SK-N-SH treated with all-trans-retinoic acid at 6 μM for 48 hours (cell line): ENCODE data around the gene ARF1.

Experiments
- ATAC-seq: fragments of 200-7000 bp; cut with Tn5 transposase; 3 replicates; pipeline ENCODE4 v1.9.1; 2020; ENCODE audit warnings: mild to moderate bottlenecking, moderate library complexity
- ARNTL ChIP-seq: fragments of 450-650 bp; formaldehyde crosslinking; IDR thresholded peaks from 2 replicates; pipeline ENCODE4 v1.5.0; 2020; ENCODE audit warnings: low read depth, mild to moderate bottlenecking, moderate library complexity, borderline replicate concordance
- BACH2 ChIP-seq: fragments of 250-450 bp; sonication (Bioruptor Pico); IDR thresholded peaks from 2 replicates; pipeline ENCODE4 v1.9.0; 2021; ENCODE audit warnings: mild to moderate bottlenecking, borderline replicate concordance
- CREB5 ChIP-seq: fragments of 250-450 bp; sonication (Bioruptor Pico); IDR thresholded peaks from 2 replicates; pipeline ENCODE4 v1.5.1; 2020; ENCODE audit warnings: low read depth, mild to moderate bottlenecking, moderate library complexity
- CSDC2 ChIP-seq: fragments of 250-450 bp; sonication (Bioruptor Pico); IDR thresholded peaks from 2 replicates; pipeline ENCODE4 v1.5.0; 2020; ENCODE audit warnings: mild to moderate bottlenecking, moderate library complexity
- CSRNP3 ChIP-seq: fragments of 250-450 bp; sonication (Bioruptor Pico); IDR thresholded peaks from 2 replicates; pipeline ENCODE4 v1.5.1; 2021; ENCODE audit warnings: mild to moderate bottlenecking, moderate library complexity
- ESRRG ChIP-seq: fragments of 250-450 bp; sonication (Bioruptor Pico); IDR thresholded peaks from 2 replicates; pipeline ENCODE4 v1.6.1; 2021; ENCODE audit warnings: mild to moderate bottlenecking
- ISL1 ChIP-seq: fragments of 250-450 bp; sonication (Bioruptor Pico); IDR thresholded peaks from 2 replicates; pipeline ENCODE4 v2.1.2; 2022; ENCODE audit warnings: mild to moderate bottlenecking, moderate library complexity
- OSR1 ChIP-seq: fragments of 250-450 bp; sonication (Bioruptor Pico); IDR thresholded peaks from 2 replicates; pipeline ENCODE4 v1.8.0; 2022; ENCODE audit warnings: moderate library complexity, mild to moderate bottlenecking, inconsistent platforms
- PPARA ChIP-seq: fragments of 250-450 bp; sonication (Bioruptor Pico); IDR thresholded peaks from 2 replicates; pipeline ENCODE4 v1.5.0; 2020; ENCODE audit warnings: mild to moderate bottlenecking, borderline replicate concordance
- SNAI2 ChIP-seq: fragments of 250-450 bp; sonication (Bioruptor Pico); IDR thresholded peaks from 2 replicates; pipeline ENCODE4 v1.5.0; 2020; ENCODE audit warnings: mild to moderate bottlenecking, moderate library complexity
- TCF4 ChIP-seq: fragments of 250-450 bp; sonication (Bioruptor Pico); IDR thresholded peaks from 2 replicates; pipeline ENCODE4 v1.8.0; 2021; ENCODE audit warnings: mild to moderate bottlenecking, moderate library complexity, borderline replicate concordance
- TOX ChIP-seq: fragments of 250-450 bp; sonication (Bioruptor Pico); IDR thresholded peaks from 2 replicates; pipeline ENCODE4 v1.8.0; 2021; ENCODE audit warnings: mild to moderate bottlenecking, moderate library complexity, borderline replicate concordance
- ZFP3 ChIP-seq: fragments of 250-450 bp; sonication (Bioruptor Pico); IDR thresholded peaks from 2 replicates; pipeline ENCODE4 v1.5.0; 2020; ENCODE audit warnings: mild to moderate bottlenecking, moderate library complexity
- ZFP30 ChIP-seq: fragments of 450-650 bp; formaldehyde crosslinking; IDR thresholded peaks from 2 replicates; pipeline ENCODE4 v1.5.0; 2022; ENCODE audit warnings: mild to moderate bottlenecking, moderate library complexity
- ZNF565 ChIP-seq: fragments of 450-650 bp; formaldehyde crosslinking; conservative IDR thresholded peaks from 2 replicates; pipeline ENCODE4 v1.5.0; 2020; ENCODE audit warnings: low read depth, mild to moderate bottlenecking, moderate library complexity
- ZNF70 ChIP-seq: fragments of 450-650 bp; formaldehyde crosslinking; IDR thresholded peaks from 2 replicates; pipeline ENCODE4 v1.5.0; 2020; ENCODE audit warnings: mild to moderate bottlenecking, moderate library complexity
- ZNF8 ChIP-seq: fragments of 450-650 bp; formaldehyde crosslinking; IDR thresholded peaks from 2 replicates; pipeline ENCODE4 v1.5.0; 2020; ENCODE audit warnings: mild to moderate bottlenecking, moderate library complexity
- TF ChIP-seq, protein P1 (sequence below): fragments of 250-450 bp; sonication (Bioruptor Pico); IDR thresholded peaks from 2 replicates; pipeline ENCODE4 v1.8.0; 2020; ENCODE audit warnings: mild to moderate bottlenecking, moderate library complexity, borderline replicate concordance
- TF ChIP-seq, protein P2 (sequence below): fragments of 250-450 bp; sonication (Bioruptor Pico); IDR thresholded peaks from 2 replicates; pipeline ENCODE4 v1.5.0; 2020; ENCODE audit warnings: mild to moderate bottlenecking, moderate library complexity
- TF ChIP-seq, protein P3 (sequence below): fragments of 250-450 bp; sonication (Bioruptor Pico); IDR thresholded peaks from 2 replicates; pipeline ENCODE4 v1.8.0; 2021; ENCODE audit warnings: low read depth, mild to moderate bottlenecking, moderate library complexity, borderline replicate concordance

ARF1 gene

GRCh38 chr1:228073061-228073856 is 9.2 kb upstream of the ARF1 start:
- no peak for TF ChIP-seq ZFP30
- TF ChIP-seq CREB5 (CRISPR knock-in tag), result no peak
- TF ChIP-seq, protein P1, sequence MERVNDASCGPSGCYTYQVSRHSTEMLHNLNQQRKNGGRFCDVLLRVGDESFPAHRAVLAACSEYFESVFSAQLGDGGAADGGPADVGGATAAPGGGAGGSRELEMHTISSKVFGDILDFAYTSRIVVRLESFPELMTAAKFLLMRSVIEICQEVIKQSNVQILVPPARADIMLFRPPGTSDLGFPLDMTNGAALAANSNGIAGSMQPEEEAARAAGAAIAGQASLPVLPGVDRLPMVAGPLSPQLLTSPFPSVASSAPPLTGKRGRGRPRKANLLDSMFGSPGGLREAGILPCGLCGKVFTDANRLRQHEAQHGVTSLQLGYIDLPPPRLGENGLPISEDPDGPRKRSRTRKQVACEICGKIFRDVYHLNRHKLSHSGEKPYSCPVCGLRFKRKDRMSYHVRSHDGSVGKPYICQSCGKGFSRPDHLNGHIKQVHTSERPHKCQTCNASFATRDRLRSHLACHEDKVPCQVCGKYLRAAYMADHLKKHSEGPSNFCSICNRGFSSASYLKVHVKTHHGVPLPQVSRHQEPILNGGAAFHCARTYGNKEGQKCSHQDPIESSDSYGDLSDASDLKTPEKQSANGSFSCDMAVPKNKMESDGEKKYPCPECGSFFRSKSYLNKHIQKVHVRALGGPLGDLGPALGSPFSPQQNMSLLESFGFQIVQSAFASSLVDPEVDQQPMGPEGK (CRISPR knock-in tag), result no peak
- TF ChIP-seq, protein P2, sequence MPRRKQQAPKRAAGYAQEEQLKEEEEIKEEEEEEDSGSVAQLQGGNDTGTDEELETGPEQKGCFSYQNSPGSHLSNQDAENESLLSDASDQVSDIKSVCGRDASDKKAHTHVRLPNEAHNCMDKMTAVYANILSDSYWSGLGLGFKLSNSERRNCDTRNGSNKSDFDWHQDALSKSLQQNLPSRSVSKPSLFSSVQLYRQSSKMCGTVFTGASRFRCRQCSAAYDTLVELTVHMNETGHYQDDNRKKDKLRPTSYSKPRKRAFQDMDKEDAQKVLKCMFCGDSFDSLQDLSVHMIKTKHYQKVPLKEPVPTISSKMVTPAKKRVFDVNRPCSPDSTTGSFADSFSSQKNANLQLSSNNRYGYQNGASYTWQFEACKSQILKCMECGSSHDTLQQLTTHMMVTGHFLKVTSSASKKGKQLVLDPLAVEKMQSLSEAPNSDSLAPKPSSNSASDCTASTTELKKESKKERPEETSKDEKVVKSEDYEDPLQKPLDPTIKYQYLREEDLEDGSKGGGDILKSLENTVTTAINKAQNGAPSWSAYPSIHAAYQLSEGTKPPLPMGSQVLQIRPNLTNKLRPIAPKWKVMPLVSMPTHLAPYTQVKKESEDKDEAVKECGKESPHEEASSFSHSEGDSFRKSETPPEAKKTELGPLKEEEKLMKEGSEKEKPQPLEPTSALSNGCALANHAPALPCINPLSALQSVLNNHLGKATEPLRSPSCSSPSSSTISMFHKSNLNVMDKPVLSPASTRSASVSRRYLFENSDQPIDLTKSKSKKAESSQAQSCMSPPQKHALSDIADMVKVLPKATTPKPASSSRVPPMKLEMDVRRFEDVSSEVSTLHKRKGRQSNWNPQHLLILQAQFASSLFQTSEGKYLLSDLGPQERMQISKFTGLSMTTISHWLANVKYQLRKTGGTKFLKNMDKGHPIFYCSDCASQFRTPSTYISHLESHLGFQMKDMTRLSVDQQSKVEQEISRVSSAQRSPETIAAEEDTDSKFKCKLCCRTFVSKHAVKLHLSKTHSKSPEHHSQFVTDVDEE, result no peak
- no peak for TF ChIP-seq BACH2
- TF ChIP-seq CSRNP3 (CRISPR knock-in tag), result no peak
- TF ChIP-seq TCF4 (CRISPR knock-in tag), result no peak
- TF ChIP-seq, protein P3, sequence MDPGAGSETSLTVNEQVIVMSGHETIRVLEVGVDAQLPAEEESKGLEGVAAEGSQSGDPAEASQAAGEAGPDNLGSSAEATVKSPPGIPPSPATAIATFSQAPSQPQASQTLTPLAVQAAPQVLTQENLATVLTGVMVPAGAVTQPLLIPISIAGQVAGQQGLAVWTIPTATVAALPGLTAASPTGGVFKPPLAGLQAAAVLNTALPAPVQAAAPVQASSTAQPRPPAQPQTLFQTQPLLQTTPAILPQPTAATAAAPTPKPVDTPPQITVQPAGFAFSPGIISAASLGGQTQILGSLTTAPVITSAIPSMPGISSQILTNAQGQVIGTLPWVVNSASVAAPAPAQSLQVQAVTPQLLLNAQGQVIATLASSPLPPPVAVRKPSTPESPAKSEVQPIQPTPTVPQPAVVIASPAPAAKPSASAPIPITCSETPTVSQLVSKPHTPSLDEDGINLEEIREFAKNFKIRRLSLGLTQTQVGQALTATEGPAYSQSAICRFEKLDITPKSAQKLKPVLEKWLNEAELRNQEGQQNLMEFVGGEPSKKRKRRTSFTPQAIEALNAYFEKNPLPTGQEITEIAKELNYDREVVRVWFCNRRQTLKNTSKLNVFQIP, result no peak
- no peak for TF ChIP-seq ZNF8 (CRISPR knock-in tag)
- TF ChIP-seq SNAI2 (CRISPR knock-in tag), result no peak
- TF ChIP-seq, all 23 proteins: peak for 0
- ATAC-seq, result peak; percentile 6; the same call in 1 of the 3 replicates

DNA sequence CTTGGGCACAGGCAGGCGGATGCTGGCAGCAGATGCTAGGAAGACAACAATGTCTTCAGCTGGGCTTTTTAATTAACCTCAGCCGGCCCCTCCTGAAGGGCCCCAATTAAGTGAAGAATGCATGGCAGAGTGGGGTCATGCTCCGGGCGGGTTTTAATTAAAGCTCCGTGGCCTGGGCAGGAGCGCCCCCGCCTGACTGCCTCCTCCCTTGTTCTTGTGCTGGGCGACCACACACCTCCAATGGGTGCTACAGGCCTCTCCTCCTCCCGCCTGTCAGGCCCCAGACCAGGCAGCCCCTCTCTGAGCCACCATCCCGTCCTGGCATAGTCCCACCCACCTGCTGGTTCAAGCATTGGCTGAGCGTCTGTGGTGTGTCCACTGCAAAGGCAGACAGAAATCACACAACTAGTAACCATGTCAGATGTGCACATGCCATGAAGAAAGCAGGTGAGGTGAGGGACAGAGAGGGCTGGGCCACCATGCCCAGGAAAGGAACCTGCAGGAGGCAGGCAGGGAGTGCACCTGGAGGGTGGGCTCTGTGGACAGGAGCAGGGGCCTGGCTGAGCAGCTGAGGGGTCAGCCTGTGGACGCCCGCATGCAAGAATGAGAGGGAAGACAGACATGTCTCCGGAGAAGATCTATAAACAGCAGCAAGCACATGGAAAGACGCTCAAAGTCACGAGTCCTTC is 8.5 kb upstream of the ARF1 start:
- TF ChIP-seq OSR1 (CRISPR knock-in tag) (no peak), TCF4 (CRISPR knock-in tag) (no peak), ZNF565 (no peak), ESRRG (CRISPR knock-in tag) (no peak), ISL1 (no peak), CSRNP3 (CRISPR knock-in tag) (no peak), BACH2 (no peak), TOX (CRISPR knock-in tag) (no peak), ZNF70 (CRISPR knock-in tag) (no peak), ZFP3 (CRISPR knock-in tag) (no peak), CSDC2 (CRISPR knock-in tag) (no peak), PPARA (no peak), ARNTL (CRISPR knock-in tag) (no peak)
- TF ChIP-seq, protein P3, result no peak
- TF ChIP-seq, protein P2, result no peak
- ATAC-seq, result peak; percentile 24
